ENCODE data around the gene CETN1.

The CETN1 gene

GRCh38 chr18:564708-565561, 15.2 kb upstream of the CETN1 start:
- no peaks in the 10 kb centered on the region for H3K4me1 ChIP-seq (ENCODE audit: control insufficient read depth, insufficient read depth, low read length)
- TF ChIP-seq ZNF623 (tag by site-specific recombination; IDR thresholded peaks at IDR 0.05) (no peak), ZNF830 (tag by site-specific recombination; IDR thresholded peaks at IDR 0.05; ENCODE audit: low read depth) (no peak), BCL6B (tag by site-specific recombination; IDR thresholded peaks at IDR 0.05) (no peak), ZBTB48 (tag by site-specific recombination; IDR thresholded peaks at IDR 0.05) (no peak), OSR2 (tag by site-specific recombination; IDR thresholded peaks at IDR 0.05) (no peak), ZNF558 (tag by site-specific recombination; IDR thresholded peaks at IDR 0.05) (no peak), HOXD13 (CRISPR knock-in tag; IDR thresholded peaks at IDR 0.05; ENCODE audit: borderline replicate concordance) (no peak), PRDM2 (tag by site-specific recombination; IDR thresholded peaks at IDR 0.05; ENCODE audit: borderline replicate concordance) (no peak)
- TF ChIP-seq, protein P1, sequence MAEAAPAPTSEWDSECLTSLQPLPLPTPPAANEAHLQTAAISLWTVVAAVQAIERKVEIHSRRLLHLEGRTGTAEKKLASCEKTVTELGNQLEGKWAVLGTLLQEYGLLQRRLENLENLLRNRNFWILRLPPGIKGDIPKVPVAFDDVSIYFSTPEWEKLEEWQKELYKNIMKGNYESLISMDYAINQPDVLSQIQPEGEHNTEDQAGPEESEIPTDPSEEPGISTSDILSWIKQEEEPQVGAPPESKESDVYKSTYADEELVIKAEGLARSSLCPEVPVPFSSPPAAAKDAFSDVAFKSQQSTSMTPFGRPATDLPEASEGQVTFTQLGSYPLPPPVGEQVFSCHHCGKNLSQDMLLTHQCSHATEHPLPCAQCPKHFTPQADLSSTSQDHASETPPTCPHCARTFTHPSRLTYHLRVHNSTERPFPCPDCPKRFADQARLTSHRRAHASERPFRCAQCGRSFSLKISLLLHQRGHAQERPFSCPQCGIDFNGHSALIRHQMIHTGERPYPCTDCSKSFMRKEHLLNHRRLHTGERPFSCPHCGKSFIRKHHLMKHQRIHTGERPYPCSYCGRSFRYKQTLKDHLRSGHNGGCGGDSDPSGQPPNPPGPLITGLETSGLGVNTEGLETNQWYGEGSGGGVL (tag by site-specific recombination; IDR thresholded peaks at IDR 0.05) = no peak
- TF ChIP-seq, protein P2, sequence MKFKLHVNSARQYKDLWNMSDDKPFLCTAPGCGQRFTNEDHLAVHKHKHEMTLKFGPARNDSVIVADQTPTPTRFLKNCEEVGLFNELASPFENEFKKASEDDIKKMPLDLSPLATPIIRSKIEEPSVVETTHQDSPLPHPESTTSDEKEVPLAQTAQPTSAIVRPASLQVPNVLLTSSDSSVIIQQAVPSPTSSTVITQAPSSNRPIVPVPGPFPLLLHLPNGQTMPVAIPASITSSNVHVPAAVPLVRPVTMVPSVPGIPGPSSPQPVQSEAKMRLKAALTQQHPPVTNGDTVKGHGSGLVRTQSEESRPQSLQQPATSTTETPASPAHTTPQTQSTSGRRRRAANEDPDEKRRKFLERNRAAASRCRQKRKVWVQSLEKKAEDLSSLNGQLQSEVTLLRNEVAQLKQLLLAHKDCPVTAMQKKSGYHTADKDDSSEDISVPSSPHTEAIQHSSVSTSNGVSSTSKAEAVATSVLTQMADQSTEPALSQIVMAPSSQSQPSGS (tag by site-specific recombination; IDR thresholded peaks at IDR 0.05; ENCODE audit: low read depth) = no peak
- no peak overlapping the region for H3K27ac ChIP-seq (ENCODE audit: extremely low read depth, low read depth, low read length)
- no peak overlapping the region for H3K4me3 ChIP-seq (ENCODE audit: low read depth, low read length)
- H3K36me3 ChIP-seq (ENCODE audit: control insufficient read depth in 2 of 2, insufficient read depth in 1 of 2, low read length in 2 of 2) = no peaks in the 10 kb centered on the region
- H3K9me3 ChIP-seq (ENCODE audit: control insufficient read depth, insufficient read depth, low read depth, low read length) = no peaks in the 10 kb centered on the region
- ChIA-PET POLR2A (no interaction called here), CTCF (interaction anchor here (0.7 kb wide), 1 partner anchor 89 kb away, joined by 4 read pairs; no protein-coding TSS in a partner anchor)

GRCh38 chr18:565562-566061, 14.6 kb upstream of the CETN1 start:
- H3K27ac ChIP-seq (ENCODE audit: extremely low read depth, low read depth, low read length) = no peak overlapping the region
- no peaks in the 10 kb centered on the region for H3K36me3 ChIP-seq (ENCODE audit: control insufficient read depth in 2 of 2, insufficient read depth in 1 of 2, low read length in 2 of 2)
- TF ChIP-seq ZNF121 (tag by site-specific recombination; IDR thresholded peaks at IDR 0.05) = no peak
- TF ChIP-seq ZNF473 (tag by site-specific recombination; IDR thresholded peaks at IDR 0.05) = no peak
- no peak for TF ChIP-seq ZSCAN18 (tag by site-specific recombination; IDR thresholded peaks at IDR 0.05)
- no peak for TF ChIP-seq SALL2 (tag by site-specific recombination; IDR thresholded peaks at IDR 0.05; ENCODE audit: borderline replicate concordance)
- TF ChIP-seq OSR2 (tag by site-specific recombination; IDR thresholded peaks at IDR 0.05) = no peak
- TF ChIP-seq ZNF837 (tag by site-specific recombination; IDR thresholded peaks at IDR 0.05) = no peak
- no peak for TF ChIP-seq ZFHX2 (tag by site-specific recombination; conservative IDR thresholded peaks at IDR 0.05)
- TF ChIP-seq OVOL3 (tag by site-specific recombination; IDR thresholded peaks at IDR 0.05) = no peak
- TF ChIP-seq ZNF510 (tag by site-specific recombination; IDR thresholded peaks at IDR 0.05; ENCODE audit: insufficient replicate concordance) = no peak
- CTCF ChIA-PET = no interaction called here
- no peak overlapping the region for H3K4me3 ChIP-seq (ENCODE audit: low read depth, low read length)
- POLR2A ChIA-PET = no interaction called here
- H3K9me3 ChIP-seq (ENCODE audit: control insufficient read depth, insufficient read depth, low read depth, low read length) = no peaks in the 10 kb centered on the region
- H3K4me1 ChIP-seq (ENCODE audit: control insufficient read depth, insufficient read depth, low read length) = no peaks in the 10 kb centered on the region
